WTC11 (cell line): Measurements from ENCODE around the gene SLC1A7.

ENCODE experiments used
- CTCF ChIP-seq: fragments of 200-600 bp; IDR thresholded peaks from 2 replicates; pipeline ENCODE4 v1.8.0; 2022; ENCODE audit warnings: antibody characterized with exemption
- E2F1 ChIP-seq: sonication (generic); formaldehyde crosslinking; IDR thresholded peaks from 2 replicates; pipeline ENCODE4 v1.8.0; 2022; ENCODE audit warnings: mild to moderate bottlenecking, missing genetic modification reagents
- ELF4 ChIP-seq: sonication (generic); formaldehyde crosslinking; IDR thresholded peaks from 2 replicates; pipeline ENCODE4 v1.8.1; 2022; ENCODE audit warnings: low read depth, mild to moderate bottlenecking, moderate library complexity, missing genetic modification reagents
- FOXP1 ChIP-seq: sonication (generic); formaldehyde crosslinking; IDR thresholded peaks from 2 replicates; pipeline ENCODE4 v1.8.0; 2022; ENCODE audit warnings: missing genetic modification reagents, mild to moderate bottlenecking, moderate library complexity, borderline replicate concordance
- HMGXB4 ChIP-seq: sonication (generic); formaldehyde crosslinking; IDR thresholded peaks from 2 replicates; pipeline ENCODE4 v1.8.1; 2023; ENCODE audit warnings: mild to moderate bottlenecking, moderate library complexity, missing genetic modification reagents
- IRF1 ChIP-seq: sonication (generic); formaldehyde crosslinking; IDR thresholded peaks from 2 replicates; pipeline ENCODE4 v1.8.0; 2023; ENCODE audit warnings: missing genetic modification reagents
- PREB ChIP-seq: sonication (generic); formaldehyde crosslinking; IDR thresholded peaks from 2 replicates; pipeline ENCODE4 v1.8.1; 2022; ENCODE audit warnings: mild to moderate bottlenecking, missing genetic modification reagents, moderate library complexity, borderline replicate concordance
- TEAD4 ChIP-seq: sonication (generic); formaldehyde crosslinking; IDR thresholded peaks from 2 replicates; pipeline ENCODE4 v1.8.0; 2022; ENCODE audit warnings: mild to moderate bottlenecking, missing genetic modification reagents

DNA sequence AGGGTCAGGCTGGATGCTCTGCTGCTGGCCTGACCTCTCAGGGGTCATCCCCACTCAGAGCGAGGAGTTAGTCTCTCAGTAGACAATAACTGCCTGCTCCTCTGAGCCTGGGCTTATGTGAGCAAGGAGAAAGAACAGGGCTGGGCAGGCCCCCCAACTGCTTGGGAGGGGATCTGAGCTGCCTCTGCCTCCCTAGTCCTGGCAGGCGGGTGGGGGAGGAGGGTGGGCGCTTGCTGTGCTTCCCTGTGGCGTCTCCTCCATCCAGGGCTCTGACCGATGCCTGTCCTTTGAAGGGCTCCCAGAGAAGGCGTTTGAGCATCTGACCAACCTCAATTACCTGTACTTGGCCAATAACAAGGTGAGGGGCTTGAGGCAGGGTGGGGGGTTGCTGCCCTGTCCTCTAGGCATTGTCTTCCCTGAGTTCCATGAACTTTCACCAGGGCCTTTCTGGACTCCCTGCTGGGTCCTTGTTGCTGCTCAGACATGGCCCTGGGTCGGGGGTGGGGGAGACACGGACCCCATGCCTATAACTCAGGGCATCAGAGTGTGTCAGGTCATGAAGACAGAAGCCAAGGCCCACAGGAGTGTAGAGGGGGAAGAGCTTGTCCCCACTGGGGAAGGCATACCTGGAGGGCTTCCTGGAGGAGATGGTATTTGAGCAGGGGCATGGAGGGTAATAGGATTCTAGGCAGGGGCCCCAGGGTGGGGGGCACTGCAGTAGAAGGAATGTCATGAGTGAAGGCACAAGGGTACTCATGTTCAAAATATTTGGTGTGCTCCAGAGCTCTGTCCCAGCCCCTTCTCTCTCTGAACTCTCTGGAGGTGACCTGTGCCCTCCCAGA, 67.9 kb downstream of the SLC1A7 start:
- TF ChIP-seq CTCF (no peak), E2F1 (CRISPR knock-in tag) (no peak), TEAD4 (CRISPR knock-in tag) (no peak), HMGXB4 (CRISPR knock-in tag) (no peak), PREB (CRISPR knock-in tag) (no peak), IRF1 (CRISPR knock-in tag) (no peak), FOXP1 (no peak), ELF4 (CRISPR knock-in tag) (no peak)
